AG10803 (cell line): ENCODE measurements around the gene HSP90AA1.

ENCODE experiments used
- DNase-seq: peaks from one replicate; pipeline ENCODE4 v3.0.0; 2010; ENCODE audit warnings: low read depth
- H3K4me3 ChIP-seq: 2 replicates; pipeline ENCODE4 v1.5.1; 2011; ENCODE audit warnings: mild to moderate bottlenecking, low read length, control low read depth
- TF ChIP-seq, protein P1 (sequence below): conservative IDR thresholded peaks from 2 replicates; pipeline ENCODE4 v1.5.1; 2011; ENCODE audit warnings: mild to moderate bottlenecking, low read length, control low read depth, inconsistent platforms

Gene HSP90AA1

DNA sequence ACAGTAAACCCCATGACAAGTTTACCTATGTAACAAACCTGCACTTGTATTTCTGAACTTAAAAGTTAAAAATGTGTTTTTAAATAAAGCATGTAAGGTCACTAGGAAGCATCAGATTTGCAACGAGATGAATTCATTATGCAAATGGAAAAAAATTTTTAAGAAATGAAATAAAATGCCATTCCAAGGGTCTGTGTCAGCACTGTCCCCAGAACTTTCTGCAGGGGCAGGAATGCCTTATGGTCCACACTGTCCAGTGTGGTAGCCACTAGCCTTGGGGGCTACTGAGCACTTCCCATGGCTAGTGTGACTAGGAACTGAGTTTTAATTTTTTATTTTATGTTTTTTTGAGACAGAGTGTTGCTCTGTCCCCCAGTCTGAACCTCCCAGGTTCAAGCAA, 49.2 kb downstream of the HSP90AA1 start:
- no peak for DNase-seq
- H3K4me3 ChIP-seq = no peak overlapping the region
- TF ChIP-seq, protein P1, sequence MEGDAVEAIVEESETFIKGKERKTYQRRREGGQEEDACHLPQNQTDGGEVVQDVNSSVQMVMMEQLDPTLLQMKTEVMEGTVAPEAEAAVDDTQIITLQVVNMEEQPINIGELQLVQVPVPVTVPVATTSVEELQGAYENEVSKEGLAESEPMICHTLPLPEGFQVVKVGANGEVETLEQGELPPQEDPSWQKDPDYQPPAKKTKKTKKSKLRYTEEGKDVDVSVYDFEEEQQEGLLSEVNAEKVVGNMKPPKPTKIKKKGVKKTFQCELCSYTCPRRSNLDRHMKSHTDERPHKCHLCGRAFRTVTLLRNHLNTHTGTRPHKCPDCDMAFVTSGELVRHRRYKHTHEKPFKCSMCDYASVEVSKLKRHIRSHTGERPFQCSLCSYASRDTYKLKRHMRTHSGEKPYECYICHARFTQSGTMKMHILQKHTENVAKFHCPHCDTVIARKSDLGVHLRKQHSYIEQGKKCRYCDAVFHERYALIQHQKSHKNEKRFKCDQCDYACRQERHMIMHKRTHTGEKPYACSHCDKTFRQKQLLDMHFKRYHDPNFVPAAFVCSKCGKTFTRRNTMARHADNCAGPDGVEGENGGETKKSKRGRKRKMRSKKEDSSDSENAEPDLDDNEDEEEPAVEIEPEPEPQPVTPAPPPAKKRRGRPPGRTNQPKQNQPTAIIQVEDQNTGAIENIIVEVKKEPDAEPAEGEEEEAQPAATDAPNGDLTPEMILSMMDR = no peak

DNA sequence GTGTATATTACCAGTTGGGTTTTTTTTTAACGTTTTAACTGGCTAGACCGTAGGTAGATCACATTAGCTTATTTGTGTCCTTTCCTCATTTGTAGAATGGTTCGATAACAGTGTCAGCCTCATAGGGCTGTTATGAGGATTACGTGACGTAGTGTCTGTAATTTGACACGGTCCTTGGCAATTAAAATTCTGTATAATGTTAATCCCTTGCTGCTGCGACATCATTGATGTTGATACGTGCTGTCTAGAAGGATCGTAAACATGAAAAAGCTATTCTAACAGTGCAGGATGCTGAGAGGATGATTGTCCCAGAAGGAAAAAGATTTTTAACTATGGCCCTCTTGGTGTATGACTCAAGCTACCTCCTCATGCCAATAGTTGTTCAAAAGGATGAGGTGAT, 50.9 kb downstream of the HSP90AA1 start:
- TF ChIP-seq, protein P1 = no peak
- no peak for DNase-seq
- no peak overlapping the region for H3K4me3 ChIP-seq

DNA sequence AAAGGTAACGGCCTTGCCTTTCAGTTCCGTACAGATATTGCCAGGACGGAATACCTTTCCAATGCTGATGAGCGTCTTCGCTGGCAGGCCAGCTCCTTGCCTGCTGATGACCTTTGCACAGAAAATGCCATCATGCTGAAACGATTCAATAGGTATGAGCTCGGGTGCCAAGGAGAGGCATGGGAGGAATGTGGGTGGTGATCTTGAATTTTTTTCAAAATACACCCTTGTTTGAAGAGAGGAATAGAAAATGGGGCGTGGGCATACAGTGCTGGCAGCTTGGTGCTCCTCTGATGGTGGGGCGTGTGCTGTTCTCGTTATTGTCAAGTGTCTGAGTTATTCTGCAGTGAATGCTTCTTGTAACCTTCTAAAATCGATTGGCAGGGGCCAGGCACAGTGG, 52.5 kb downstream of the HSP90AA1 start:
- DNase-seq = no peak
- H3K4me3 ChIP-seq = no peak overlapping the region
- TF ChIP-seq, protein P1 = no peak

DNA sequence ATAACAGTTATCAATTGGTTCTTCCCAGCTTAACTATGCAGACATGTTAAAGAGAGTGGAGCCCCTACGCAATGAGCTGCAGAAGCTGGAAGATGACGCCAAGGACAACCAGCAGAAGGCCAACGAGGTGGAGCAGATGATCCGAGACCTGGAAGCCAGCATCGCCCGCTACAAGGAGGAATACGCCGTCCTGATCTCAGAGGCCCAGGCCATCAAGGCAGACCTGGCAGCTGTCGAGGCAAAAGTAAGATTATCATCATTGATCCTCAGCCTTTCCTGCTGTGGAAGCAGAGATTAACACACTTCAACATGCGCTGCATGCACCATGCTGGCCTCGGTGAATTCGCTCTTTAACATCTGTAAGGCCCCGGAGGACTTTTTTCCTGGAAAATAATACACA, 53.6 kb downstream of the HSP90AA1 start:
- no peak for DNase-seq
- TF ChIP-seq, protein P1 = no peak
- H3K4me3 ChIP-seq = no peak overlapping the region
